HG03095 (cell line): ENCODE results near the gene TLR5.
"Not testable (repeated sequence)": the region's sequence is repeated elsewhere in the genome, so short reads cannot be mapped to it uniquely, and the experiment has no call there.

Experiments
- ATAC-seq: cut with Tn5 transposase; IDR thresholded peaks from one replicate; pipeline ENCODE4 v1.9.1; 2021; ENCODE audit warnings: moderate library complexity; ENCODE audit not compliant: unreplicated experiment

TLR5 gene, protein sequence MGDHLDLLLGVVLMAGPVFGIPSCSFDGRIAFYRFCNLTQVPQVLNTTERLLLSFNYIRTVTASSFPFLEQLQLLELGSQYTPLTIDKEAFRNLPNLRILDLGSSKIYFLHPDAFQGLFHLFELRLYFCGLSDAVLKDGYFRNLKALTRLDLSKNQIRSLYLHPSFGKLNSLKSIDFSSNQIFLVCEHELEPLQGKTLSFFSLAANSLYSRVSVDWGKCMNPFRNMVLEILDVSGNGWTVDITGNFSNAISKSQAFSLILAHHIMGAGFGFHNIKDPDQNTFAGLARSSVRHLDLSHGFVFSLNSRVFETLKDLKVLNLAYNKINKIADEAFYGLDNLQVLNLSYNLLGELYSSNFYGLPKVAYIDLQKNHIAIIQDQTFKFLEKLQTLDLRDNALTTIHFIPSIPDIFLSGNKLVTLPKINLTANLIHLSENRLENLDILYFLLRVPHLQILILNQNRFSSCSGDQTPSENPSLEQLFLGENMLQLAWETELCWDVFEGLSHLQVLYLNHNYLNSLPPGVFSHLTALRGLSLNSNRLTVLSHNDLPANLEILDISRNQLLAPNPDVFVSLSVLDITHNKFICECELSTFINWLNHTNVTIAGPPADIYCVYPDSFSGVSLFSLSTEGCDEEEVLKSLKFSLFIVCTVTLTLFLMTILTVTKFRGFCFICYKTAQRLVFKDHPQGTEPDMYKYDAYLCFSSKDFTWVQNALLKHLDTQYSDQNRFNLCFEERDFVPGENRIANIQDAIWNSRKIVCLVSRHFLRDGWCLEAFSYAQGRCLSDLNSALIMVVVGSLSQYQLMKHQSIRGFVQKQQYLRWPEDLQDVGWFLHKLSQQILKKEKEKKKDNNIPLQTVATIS

DNA sequence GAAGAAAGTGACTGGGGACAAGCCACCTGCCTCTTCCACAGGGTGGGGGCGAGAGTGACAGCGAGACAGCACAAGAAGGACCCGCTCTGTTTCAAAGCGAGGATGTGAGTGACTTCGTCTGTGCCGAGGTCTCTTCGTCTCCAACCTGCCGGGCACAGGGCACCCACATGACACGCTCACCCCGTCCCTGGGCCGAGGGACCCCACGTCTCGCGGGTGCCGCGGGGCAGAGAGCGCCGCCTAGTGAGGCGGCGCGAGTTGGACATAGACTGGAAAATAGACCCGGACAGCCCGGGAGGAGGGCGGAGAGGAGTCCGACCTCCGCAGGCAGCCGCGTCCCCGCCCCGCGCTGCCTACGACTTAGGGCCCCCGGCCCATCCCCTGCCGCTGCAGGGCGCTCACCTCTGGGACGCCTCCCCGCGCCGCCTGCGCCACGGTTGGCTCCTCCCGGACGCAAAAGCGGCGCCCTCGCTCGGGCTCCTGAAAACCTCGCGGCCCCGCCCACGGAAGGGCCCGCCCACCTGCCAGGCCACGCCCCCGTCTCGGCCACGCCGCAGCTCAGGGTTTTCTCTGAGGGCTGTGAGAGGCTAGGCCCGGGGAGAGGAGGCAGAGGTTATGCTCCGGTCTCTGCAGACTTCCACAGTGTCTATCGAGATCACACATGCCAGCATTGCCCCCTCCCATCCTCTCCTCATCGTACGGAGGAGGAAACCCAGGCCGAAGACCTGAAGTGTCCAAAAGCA is at the start of gene TLR5:
TLR5 (minus strand) TSS at position 454 of the 742 bp plus-strand sequence. CDS start 30,217 bp downstream, outside the sequence.
- ATAC-seq, result peak; percentile 94

DNA sequence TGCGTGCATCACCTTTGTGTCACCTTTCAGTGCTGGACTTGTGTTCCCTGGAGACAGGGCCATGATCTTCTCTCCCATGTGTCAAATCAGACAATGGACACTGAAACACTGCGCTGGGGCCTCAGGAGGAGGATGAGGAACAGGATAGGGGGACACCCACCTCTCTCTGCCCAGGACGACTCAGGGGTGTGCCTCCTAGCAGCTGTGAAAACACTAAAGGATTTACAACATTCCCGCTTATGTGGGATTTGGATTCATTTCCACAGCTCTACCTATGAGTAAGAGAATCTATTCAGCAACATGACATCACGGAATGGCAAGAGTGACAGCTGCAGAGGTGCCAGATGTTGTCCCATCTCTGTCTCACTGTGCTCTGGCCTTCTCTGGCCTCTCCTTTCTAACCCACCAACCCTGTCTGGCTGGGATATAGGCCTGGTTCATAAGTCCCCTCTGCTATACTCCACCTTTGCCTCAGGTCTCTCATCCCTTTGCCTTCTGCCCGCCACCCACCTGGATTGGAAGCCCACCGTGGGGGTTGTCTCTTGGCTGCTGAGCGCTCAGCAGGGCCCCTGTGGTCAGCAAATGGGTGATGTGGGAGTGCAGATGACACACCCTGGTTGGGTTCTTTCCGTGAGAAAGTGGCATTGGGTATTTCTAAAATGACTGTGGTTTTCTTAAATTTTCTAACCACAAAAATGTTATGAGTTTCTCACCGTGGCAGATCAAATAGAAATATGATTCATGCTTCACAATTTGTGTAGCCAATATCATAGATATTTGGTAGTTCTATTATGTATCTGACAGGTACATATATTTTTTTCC is 47.1 kb upstream of the TLR5 start:
- ATAC-seq, result no peak

DNA sequence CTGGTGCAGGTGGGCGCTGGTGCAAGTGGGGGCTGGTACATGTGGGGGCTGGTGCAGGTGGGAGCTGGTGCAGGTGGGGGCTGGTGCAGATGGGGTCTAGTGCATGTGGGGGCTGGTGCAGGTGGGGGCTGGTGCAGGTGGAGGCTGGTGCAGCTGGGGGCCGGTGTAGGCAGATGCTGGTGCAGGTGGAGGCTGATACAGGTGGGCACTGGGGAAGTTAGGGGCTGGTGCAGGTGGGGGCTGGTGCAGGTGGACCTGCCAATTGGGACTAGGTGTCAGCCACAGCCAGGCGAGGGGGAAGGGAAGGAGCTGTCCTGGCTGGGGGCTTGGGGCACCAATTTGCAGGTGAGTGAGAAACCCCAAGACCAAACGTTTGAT is 46.5 kb upstream of the TLR5 start:
- ATAC-seq, result no peak

DNA sequence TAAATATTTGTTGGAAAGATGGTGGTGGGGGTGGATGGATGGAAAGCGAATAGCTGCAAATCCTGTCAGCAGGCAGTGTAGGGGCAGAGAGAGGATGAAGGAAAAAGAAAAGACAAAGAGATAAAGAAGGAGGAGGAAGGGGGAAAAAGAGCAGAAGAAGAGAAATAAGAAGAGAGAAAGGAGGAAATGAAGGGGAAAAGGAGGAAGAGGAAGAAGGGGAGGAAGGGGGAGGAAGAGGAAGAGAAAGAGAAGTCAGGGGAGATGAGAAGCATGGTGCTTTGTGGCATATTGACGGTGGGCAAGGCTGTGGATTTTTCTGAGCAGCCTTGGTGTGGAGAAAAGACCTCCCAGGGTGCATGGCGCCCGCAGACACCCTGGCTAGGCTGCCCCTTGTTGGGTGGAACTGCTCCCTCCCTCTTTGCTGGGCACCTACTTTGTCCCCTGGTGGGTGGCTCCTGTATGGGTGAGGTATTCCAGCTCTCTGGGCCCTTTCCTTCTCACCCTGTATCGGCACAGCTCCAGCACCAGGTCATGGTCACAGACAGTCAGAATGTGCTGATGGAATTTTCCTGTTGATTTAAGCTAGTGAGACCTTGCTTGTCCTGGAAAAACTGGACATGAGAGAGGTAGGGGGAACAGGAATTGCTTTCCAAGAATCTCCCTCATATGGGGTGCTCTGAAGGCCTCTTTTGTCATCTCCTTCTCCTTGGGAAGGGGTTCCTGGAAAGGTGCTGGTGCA is 45.7 kb upstream of the TLR5 start:
- no peak for ATAC-seq

DNA sequence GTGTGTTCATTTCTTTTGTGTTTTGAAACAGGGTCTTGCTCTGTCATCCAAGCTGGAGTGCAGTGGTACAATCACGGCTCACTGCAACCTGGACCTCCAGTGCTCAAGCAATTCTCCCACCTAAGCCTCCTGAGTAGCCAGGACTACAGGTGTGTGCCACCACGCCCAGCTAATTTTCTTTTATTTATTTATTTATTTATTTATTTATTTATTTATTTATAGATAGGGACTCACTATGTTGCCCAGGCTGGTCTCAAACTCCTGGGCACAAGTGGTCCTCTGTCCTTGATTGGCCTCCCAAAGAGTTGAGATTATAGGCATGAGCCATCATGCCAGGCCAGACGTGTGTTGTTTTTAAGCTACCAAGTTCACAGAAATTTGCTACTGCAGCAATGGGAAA is 43.8 kb upstream of the TLR5 start:
- no peak for ATAC-seq

DNA sequence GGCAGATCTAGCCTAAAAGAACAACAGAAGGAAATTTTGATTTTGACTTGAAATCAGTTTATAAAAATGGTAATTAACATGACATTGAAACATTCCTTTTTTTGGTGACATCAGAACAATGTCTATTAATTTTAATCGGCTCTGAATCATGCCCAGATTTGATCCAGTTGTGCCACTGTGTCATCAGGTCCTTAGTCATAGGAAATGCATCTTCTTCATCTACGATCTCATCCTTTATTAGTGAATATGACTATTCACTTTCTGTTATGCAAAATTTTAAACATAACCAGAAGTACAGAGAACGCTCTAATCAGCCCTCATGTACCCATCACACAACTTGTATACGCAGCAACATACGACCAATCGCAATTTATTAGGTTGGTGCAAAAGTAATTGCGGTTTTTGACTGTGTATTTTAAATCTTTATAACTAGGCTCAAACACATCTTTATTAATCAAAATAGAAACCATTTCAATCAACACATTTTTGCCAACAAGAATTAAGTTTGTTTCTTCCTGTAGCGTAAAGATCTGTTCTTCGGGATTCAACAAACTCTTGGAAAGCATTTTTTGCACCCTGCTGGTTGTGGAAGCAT is 40.3 kb upstream of the TLR5 start:
- ATAC-seq, result no peak

DNA sequence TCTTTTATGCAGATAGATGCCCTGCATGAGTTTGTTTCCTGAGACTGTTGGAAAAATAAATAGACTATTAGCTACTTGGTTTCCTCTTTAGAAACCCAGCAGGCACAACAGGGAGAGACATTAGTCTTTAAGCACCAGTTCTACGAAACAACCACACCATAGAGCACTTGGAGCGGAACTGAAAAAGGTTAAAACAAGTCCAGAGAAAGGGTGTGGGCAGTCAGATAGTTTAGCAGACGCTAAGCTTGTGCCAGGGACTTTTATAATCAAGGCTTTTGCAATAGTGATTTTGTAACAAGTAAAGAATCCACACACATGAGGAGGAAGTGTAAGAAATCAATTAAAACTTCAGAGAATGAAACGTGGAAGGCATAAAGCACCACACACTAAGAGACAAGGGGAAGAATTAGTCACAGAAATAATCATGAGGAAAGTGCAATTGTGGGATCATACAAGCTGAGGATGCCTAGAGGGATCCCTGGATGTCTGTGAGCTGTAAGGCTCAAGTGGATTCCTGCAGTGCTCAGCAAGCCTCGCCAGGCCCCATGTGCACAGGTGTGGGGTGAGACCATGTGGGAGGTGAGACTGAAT is 37.8 kb upstream of the TLR5 start:
- ATAC-seq, result no peak

DNA sequence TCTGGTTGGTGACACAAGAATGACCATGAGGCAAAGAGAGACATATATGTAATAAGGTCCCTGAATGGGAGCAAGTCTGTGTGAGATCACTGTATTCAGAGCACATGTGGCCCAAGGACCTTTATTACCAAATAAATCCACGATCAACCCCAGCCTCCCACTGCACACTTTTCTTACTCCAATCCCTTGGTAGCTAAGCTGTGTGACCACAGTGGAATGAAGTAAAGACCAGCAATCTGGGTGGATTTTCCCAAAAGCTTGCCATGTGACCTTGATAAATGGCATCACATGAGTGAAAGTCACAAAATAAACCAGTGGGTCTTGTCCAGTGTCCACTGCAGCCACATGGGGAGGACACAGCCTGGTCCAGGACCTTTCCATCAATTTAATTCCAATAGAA is 36.7 kb upstream of the TLR5 start:
- ATAC-seq, result no peak

DNA sequence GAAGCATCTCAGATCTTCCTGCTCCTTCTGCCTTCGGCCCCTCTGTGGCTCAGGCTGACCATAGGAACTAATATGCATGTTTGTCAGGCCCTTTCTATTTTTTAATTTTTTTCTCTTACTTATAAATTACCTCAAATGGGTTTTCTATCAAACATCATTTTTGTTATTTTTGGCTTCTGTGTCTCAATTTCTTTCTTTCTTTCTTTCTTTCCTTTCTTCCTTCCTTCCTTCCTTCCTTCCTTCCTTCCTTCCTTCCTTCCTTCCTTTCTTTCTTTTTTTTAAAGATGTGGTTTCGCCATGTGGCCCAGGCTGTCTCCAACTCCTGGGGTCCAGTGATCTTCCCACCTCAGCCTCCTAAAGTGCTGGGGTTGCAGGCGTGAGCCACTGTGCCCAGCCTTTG is 36.2 kb upstream of the TLR5 start:
- no peak for ATAC-seq

DNA sequence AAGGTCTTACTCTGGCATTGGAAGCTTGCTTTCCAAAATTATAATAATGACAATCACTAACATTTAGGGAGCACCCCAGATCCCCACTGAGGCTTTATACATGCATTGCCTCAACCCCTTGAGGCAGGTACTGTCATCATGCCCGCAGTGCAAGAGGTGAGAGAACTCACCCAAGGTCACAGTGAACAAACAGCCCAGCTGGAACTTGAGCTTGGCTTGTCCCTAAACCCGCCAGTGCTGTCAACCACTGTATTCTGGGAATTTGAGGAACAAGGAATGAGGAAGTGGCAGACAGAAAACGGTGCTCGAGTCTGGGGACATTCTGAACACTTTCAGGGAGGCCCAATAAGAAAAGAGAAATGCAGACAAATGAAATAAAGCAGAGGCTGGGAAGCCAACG is 34.6 kb upstream of the TLR5 start:
- no peak for ATAC-seq

DNA sequence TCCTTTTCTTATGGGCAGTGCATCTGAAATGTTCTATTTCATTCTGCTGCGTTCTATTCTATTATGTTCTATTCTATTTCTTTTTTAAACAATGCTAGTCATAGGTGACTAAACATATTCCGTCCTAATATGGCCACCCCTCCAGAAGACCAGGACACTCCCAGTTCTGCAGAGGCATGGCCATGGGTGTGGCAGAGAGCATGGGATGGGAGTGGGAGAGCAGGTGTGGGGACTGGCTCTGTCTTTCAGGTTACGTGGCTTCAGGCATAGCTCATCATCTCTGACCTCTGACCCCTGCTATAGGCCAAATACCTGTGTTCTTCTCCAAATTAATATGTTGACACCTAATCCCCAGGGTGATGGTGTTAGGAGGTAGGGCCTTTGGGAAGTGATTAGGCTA is 33.4 kb upstream of the TLR5 start:
- no peak for ATAC-seq

DNA sequence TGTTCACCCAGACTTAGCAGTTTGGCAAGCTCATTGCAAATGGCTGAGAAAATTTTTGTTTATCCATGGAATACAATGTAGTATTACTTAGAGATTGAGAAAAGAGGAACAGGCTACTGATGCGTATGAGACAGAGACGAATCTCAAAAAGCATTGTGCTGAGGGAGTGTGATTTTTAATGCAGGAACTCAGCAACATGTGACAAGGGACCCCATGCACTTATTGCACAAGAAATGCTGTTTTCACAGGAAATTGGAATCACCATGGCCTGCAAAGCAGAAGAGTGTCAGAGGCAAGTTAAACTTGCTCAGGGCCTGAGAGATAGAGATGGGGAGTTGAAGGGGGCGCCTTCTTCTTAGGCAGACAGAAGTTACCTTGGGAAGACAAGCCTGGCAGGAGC is 32.6 kb upstream of the TLR5 start:
- ATAC-seq, result no peak

DNA sequence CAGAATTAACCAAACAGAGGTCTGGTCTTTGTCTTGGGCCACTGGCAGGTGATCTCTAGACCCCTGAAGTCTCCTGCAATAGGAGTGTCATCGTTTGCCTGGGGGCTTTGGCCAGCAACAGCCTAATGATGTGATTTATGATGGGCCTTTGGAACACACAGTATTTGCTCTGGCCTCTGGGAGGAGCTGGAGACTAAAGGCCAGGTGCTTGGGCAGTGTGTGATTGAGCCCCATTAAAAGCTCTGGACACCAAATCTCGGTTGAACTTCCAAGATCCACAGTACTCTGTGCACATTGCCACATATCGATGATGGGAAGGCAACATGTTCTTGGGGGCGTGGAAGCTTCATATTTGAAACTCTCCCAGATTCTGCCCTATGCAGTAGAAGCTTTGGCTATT is 32.0 kb upstream of the TLR5 start:
- no peak for ATAC-seq

DNA sequence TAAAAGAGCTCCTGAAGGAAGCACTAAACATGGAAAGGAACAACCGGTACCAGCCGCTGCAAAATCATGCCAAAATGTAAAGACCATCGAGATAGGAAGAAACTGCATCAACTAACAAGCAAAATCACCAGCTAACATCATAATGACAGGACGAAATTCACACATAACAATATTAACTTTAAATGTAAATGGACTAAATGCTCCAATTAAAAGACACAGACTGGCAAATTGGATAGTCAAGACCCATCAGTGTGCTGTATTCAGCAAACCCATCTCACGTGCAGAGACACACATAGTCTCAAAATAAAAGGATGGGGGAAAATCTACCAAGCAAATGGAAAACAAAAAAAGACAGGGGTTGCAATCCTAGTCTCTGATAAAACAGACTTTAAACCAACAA is 26.4 kb upstream of the TLR5 start:
- ATAC-seq, result not testable (repeated sequence)

DNA sequence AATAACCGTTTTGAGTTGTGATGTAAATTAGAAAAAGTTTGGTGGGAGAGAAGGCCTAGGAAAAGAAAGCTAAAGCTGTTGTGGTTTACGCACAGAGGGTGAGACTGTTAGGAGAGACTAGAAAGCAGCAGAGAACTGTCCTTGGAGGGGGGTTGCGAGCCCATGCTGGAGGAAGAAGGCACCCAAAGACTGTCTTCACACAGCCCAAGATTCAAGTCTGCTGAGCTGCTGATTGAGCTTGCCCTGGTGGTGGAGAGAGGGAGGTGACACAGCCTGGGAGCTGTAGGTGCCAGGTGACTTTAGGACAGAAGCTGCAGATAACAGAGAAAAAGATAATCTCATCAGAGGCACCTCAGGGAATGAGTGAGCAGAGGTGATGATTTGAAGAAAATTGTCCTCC is 18.3 kb upstream of the TLR5 start:
- ATAC-seq, result no peak

DNA sequence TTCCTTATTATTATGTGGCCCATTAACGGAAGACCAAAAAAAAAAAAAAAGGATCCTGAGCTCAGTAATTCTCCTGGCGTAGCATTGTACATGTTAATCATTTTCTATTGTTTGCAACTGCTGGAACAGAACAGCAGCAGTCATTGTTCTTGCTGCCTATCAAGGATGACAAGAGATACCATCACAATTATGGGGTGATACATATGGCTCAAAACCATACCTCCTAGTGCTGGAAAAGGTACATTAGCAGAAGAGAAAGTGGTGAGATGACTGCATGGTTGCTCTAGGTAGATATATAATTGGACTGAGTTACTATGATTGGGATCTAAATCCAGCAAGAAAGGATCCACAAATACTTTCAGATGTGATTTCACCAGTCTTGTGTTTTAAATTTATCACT is 13.3 kb upstream of the TLR5 start:
- ATAC-seq, result no peak

DNA sequence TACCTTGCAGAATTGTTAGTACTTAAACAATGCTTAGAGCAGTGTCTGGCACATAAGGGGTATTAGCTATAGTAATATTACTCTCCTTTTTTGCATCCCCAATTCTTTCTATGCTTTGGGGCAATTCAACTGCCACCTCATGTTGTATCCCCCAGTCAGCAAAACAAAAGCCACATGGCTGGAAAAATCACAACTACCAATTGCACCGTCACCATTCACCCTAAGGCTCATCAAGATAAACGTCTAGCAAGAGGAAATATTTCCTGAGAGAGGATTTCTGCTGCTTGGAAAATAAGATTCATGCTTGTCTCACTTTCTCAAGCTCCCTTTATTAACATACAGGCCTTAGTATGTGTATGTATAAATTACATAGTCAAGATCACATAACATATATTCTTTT is 12.1 kb upstream of the TLR5 start:
- no peak for ATAC-seq

DNA sequence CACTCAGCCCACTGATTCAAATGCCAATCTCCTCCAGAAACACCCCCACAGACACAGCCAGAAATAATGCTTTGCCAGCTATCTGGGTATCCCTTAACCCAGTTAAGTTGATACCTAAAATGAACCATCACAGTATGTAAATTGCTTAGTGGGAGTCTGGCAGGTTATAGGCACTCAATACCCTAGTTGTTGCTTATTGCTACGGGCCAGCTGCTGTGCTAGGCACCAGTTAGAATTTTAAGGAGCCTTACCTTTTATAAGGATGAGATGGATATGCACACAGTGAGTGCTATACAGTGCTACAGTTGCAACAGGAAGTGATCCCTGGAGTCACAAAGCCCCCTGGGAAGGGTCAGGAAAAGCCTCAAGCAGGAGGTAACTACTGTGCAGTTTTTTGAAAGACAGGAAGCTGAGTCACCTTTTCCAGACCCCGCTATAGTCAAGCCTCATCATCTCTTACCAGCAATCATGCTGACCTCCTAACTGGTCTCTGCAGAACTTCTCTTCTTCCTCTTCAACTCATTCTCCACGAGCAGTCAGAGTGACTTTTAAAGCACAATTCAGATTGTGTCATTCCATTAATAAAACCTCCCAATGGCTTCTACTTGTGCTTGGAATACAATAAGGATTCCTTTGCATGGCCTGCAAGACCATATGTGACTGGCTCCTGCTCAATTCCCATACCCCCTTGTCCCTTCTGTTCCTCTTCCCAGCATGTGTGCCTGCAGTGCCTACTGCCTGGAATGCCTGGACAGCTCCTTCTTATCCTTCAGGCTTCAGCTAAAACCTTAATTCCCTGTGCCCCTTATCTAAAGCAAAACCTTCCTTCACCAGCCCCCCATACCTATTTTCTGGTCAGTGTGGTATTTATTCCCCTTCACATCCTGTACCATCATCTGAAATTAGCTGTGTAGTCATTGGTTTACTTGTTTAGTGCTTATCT is 10.4 kb upstream of the TLR5 start:
- ATAC-seq, result no peak
